ENCODE data around the gene KCNQ2.

GRCh38 chr20:63416631-63417030 is 55.8 kb downstream of the KCNQ2 start:
- TF ChIP-seq CTCF (IDR thresholded peaks at IDR 0.05; ENCODE audit: low read depth, low read length, poor library complexity, severe bottlenecking) (no peak), EZH2phosphoT487 (IDR thresholded peaks at IDR 0.05; ENCODE audit: borderline replicate concordance, low read length) (no peak)
